HG02870 (cell line): ENCODE data around the gene FZD7.

Source experiments
- ATAC-seq: cut with Tn5 transposase; IDR thresholded peaks from one replicate; pipeline ENCODE4 v1.9.1; 2021; ENCODE audit warnings: mild to moderate bottlenecking, moderate library complexity; ENCODE audit not compliant: unreplicated experiment

The FZD7 gene

DNA sequence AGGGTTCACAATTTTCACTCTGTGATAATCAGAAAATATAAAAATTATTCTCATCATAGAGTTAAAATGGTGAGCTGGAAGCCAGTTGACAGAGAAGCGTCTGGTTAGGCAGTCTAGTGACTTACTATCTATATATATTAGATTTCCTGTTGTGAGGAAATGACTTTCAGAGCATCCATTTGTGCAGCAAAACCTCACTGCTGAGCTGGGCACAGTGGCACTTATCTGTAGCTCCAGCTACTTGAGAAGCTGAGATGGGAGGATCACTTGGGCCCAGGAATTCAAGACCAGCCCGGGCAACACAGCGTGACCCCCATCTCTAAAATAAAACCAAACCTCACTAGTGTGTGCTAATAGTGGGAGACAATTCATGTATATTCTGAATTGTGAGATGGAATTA lies 32.2 kb downstream of the FZD7 start:
- ATAC-seq: no peak

- ATAC-seq: no peak
These were observed 33.2 kb downstream of the FZD7 start for GRCh38 chr2:202066875-202067274.

- ATAC-seq: no peak
These were observed 33.9 kb downstream of the FZD7 start for GRCh38 chr2:202067589-202067988.

DNA sequence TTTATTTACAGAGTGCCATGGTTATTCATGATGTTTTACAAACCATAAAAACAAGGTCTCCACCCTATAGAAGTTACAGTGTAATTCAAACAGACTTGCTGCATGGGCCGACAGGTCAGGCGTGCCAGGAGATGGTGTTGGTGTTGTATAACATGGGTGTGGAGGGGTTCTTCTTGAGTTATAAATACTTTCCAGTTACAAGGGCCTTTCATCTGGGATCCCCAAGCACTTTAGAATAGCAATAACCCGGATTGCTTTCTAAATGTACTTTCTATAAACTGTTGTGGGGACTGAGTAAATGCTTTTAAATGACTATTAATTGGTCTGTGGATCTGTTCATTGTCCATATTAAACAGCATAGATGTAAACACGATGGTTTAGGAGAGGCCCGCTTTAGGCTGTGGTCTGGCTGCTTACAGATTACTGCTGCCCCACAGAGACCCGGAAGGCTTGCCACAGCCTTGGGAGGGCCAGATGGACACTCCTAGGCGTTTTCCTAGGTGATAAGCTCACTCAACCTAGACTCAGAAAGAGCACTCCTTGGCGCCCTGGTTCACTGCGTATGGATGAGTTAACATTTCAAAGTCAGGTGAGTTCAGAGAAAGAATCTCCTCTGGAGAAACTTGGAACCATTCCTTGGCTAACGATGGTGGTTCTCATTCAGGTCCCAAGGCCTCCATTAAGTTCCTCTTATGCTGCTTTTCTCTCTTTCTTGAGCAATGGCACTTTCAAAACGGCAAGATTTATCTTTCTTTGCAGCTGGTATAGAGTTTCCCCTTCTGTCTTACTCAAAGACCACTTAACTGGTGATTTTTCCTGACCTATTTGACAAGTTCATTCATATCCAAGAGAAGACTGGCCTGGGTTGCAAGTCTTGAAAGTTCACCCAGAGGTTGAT lies 35.8 kb downstream of the FZD7 start:
- ATAC-seq: no peak

DNA sequence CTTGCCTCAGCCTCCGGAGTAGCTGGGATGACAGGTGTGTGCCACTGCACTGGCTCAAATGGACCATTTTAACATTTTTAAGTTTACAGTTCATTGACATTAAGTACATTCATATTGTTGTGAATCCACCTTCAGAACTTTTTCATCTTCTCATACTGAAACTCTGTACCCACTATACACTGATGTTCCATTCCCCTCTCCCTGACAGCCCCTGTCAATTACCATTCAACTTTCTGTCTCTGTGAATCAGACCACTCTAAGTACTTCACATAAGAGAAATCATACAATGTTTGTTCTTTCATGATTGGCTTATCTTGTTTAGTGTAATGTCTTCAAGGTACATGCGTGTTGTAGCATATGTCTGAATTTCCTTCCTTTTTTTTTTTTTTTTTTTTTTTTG lies 37.5 kb downstream of the FZD7 start:
- no peak for ATAC-seq

- no peak for ATAC-seq
These were observed 38.6 kb downstream of the FZD7 start for GRCh38 chr2:202072226-202072625.

GRCh38 chr2:202072737-202073401 lies 39.2 kb downstream of the FZD7 start, which contains the start of gene KIAA2012:
TSS of gene KIAA2012 (plus strand) at chr2:202073255. CDS start at chr2:202073628, 373 bp downstream.
- ATAC-seq: no peak

DNA sequence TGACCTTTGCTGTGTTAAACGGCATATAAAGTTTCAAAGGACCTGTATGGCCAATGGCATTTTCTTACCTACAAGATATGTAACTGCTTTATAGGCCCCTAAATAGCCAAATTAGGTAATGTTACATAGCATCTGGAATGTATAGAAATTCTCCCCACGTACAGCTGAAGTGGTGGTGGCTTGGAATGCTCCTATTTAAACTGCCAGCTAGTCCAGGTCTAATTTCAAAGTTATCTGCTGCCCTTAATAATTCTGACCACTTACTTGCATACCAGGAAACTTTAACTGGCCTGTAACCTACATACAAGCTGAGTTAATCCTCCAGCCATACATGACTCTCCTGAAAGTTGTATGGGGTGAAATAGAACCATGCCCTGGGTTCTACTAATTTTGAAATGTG lies 40.7 kb downstream of the FZD7 start:
- ATAC-seq: no peak

DNA sequence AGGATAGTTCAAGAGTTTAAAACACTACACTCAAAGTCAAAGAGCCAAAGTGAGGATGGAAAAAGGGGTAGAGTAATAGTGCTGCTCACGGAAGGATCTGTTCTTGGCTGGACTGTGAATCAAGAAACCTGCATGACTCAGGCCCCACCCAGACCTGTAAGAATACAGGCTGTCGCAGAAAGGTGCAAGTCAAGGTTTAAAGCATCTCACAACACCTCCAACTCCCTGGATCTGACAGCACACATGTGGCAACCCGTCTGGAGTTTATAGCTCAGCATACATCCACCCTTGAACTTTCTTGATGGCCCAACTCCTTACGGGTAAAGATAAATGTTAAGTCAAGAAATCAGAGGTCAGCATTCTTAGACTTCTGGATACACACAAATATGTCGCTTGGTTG lies 45.7 kb downstream of the FZD7 start:
- no peak for ATAC-seq

DNA sequence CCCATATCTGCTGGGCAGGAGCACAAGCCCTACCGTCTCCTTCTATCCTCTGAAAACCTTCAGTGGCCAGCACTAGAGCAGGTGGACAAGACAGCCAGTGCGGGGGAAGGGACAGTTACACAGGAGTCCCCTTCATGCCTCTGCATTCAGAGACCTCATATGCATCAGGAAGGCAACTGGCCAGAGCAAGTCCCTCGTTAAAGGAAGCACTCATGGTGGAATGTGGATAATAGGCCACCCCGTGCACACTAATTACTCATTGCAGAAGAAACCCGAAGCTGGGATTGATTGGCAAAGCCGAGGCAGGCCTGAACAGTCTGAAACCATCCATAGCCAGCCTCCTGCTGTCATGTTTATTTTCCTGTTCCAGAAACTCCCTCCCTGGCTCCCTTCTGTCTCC lies 50.6 kb downstream of the FZD7 start:
- ATAC-seq: no peak
